Body of pancreas (tissue), 4 donors: ENCODE data around the gene TADA2B.

ENCODE experiments used
- CTCF ChIP-seq, 7 experiments: fragments of 450-650 bp in 4 of 7; fragments of 200-600 bp in 3 of 7; sonication (generic) in 3 of 7; IDR thresholded peaks; one replicate each; pipeline ENCODE4 v1.5.1; 2016 to 2019; ENCODE audit warnings: antibody characterized with exemption in 7 of 7
- POLR2A ChIP-seq, 3 donors: fragments of 450-650 bp; IDR thresholded peaks; one replicate each; pipeline ENCODE4 v1.6.1; 2016; ENCODE audit warnings: antibody characterized with exemption in 3 of 3, mild to moderate bottlenecking in 2 of 3

GRCh38 chr4:7063362-7063761, 20.2 kb downstream of the TADA2B start:
- TF ChIP-seq CTCF (IDR thresholded peaks at IDR 0.05) (no peak), POLR2A (IDR thresholded peaks at IDR 0.05) (no peak)
